Choroid plexus epithelial cell (primary cell): ENCODE results near the gene DNAJB5.

Source experiments
- DNase-seq: peaks from one replicate; pipeline ENCODE4 v3.0.0-alpha.2; 2010; ENCODE audit warnings: low read depth
- H3K4me3 ChIP-seq: 2 replicates; pipeline ENCODE4 v1.5.1; 2011; ENCODE audit warnings: low read depth, mild to moderate bottlenecking, control low read depth, low read length, moderate library complexity
- CTCF ChIP-seq: conservative IDR thresholded peaks from 2 replicates; pipeline ENCODE4 v1.5.1; 2011; ENCODE audit warnings: low read depth, mild to moderate bottlenecking, control low read depth, inconsistent platforms, low read length, moderate library complexity

Gene DNAJB5

DNA sequence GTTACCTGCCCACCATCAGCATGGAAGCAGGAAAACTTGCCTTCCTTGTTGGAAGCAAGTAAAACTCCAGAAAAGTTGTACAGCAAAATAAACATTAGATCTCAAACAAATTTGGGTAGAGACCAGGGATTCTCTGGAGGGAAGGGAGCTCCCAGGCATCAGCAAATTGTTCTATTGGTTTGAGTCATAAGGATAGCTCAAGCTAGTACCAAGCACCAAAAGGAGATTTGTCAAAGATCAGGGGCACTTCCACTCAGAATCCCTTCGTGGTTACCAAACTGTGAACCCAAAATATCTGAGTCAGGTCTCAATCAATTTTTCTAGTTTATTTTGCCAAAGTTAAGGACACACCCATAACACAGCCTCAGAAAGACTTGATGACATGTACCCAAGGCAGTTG is 37.8 kb downstream of the DNAJB5 start:
- no peak for DNase-seq
- no peak for TF ChIP-seq CTCF
- no peak overlapping the region for H3K4me3 ChIP-seq

DNA sequence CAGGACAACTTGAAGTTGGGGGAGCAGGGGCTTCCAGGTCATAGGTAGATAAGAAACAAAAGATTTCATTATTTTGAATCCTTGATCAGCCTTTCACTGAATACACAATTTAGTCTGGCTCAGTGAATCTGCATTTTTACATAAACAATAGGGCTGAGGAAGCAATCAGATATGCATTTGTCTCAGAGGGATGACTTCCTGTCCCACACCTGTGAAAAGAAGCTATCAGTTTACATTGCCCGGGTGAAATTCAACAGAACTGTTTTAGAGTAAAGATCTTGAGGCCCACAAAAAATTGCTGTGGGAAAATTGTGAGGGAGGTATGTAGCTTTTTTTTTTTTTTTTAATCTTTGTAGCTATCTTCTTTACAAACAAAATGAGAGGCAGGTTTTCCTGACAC is 38.3 kb downstream of the DNAJB5 start:
- no peak for TF ChIP-seq CTCF
- DNase-seq = no peak
- H3K4me3 ChIP-seq = no peak overlapping the region

DNA sequence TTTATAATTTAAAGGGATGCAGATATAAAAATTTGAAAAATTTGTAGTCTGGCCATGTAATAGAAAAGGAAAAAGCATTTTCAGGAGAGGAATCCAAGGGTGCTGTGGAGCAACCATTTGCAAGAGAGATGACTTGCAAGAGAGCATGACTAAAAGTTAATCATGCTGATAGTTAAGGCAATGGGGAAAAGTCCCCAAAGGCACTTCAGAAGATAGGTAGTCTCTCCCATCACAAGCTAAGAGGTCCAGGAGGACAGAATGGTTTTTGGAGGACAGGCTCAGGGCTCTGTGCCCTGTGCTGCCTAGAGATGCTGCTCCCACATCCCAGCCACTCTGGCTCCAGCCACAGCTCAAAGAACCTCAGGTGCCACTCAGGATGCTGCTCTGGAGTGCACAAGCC is 38.8 kb downstream of the DNAJB5 start:
- TF ChIP-seq CTCF = no peak
- no peak overlapping the region for H3K4me3 ChIP-seq
- DNase-seq = no peak

DNA sequence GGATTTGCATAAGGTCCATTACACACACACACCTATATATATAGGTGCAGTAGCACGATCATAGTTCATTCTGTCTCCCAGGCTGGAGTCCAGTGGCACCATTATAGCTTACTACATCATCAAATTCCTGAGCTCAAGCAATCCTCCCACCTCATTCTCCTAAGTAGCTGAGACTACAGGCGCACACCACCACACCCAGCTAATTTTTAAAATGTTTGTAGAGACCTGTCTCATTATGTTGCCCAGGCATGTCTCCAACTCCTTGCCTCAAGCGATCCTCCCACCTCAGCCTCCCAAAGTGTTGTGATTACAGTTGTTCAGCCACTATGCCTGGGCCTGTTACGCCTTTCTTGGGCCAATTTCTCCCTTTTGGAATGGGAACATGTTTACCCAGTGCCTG is 39.7 kb downstream of the DNAJB5 start:
- no peak for TF ChIP-seq CTCF
- H3K4me3 ChIP-seq = no peak overlapping the region
- DNase-seq = no peak

- no peak overlapping the region for H3K4me3 ChIP-seq
- TF ChIP-seq CTCF = no peak
- peak; percentile 39 for DNase-seq
Observed at GRCh38 chr9:35029852-35030251, 40.3 kb downstream of the DNAJB5 start.

DNA sequence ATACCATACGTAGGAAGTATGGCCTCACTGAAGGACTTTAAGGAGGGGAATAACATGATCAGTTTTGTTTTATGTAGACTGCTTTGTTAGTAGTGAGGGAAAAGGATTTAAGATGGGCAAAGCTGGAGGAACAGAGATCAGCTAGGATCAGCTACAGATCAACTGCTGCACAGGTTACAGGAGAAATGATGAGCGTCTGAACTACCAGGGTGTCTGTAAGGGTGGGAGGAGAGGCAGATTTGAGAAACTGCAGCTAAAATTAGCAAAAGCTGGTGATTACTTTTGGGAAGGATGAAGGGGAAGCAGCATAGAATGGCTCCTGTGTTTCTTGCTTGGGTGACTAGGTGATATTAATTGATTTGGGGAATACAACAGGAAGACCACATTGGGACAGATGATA is 43.6 kb downstream of the DNAJB5 start:
- H3K4me3 ChIP-seq = no peak overlapping the region
- no peak for DNase-seq
- TF ChIP-seq CTCF = no peak

DNA sequence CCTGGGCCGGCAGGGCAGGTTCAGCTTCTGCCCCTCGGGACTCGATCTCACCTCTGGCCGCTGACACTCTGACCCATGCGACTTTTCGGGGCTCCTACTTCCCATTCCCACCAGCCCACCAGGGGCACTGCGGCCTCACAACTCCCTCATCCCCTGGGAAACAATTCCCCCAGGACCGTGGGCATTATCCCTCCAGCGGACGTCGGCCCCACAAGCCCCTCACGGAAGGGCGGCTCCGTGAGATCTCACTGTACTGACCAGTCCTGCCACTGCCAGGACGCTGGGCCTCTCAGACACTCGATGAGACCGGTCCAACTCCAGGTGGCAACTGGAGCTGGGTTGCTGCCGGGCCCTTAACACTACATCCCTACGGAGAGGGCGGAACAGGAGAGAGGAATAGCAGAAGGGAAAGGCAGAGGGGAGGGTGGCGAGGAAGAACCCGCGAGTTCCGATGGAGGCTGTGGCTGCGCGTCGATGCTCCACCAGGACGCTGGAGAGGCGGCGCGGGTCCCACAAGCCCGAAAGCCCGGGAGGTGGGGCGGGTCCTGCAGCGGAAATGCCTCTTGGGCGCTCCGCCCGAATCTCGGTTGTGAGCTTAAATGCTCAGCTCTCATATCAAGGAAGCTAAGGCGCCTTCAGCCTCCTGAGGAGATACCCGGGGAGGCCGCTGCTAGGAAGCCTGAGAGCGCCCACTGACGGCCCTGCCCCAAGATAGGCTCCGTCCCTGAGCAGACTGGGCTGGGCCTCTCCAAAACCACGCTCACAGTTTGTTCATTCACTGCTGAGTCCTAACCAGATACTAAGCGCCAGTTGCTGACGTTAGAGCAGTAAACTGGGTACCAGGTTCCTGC is 46.5 kb downstream of the DNAJB5 start:
- TF ChIP-seq CTCF = peak; percentile 25
- peak overlapping the region; percentile 52 for H3K4me3 ChIP-seq
- peak; percentile 71 for DNase-seq
